Colonic mucosa (tissue), 4 donors: ENCODE data around the gene DEPDC5. TPM values are rescaled to one million over a fixed set of nuclear protein-coding genes. Genes with fewer than 3 reads are reported as not detected.

Source experiments
- DNase-seq: peaks from one replicate; pipeline ENCODE4 v3.0.0-alpha.2; 2020
- H3K27ac ChIP-seq: fragments of 200-600 bp; one replicate; pipeline ENCODE4 v1.8.0; 2021
- H3K27me3 ChIP-seq: fragments of 200-600 bp; one replicate; pipeline ENCODE4 v1.8.0; 2021
- H3K36me3 ChIP-seq: fragments of 200-600 bp; one replicate; pipeline ENCODE4 v1.8.0; 2021
- H3K4me1 ChIP-seq: fragments of 200-600 bp; one replicate; pipeline ENCODE4 v1.8.0; 2021; ENCODE audit warnings: mild to moderate bottlenecking
- H3K4me3 ChIP-seq: fragments of 200-600 bp; one replicate; pipeline ENCODE4 v1.8.0; 2021
- H3K9ac ChIP-seq, 2 donors: one replicate each; pipeline ENCODE4 v1.7.0; 2013; ENCODE audit warnings: control low read depth in 2 of 2, low read depth in 2 of 2, low read length in 2 of 2
- H3K9me3 ChIP-seq: fragments of 200-600 bp; one replicate; pipeline ENCODE4 v1.8.0; 2021
- intact Hi-C: fragments of 100-400 bp; cut with DNase I; formaldehyde crosslinking; loops from one replicate; pipeline ENCODE4 v1.14.1; 2022
- total RNA-seq, 2 donors: library from RNA; stranded (reverse); fragmentation: NEBNext Ultra II Directional in 1 of 2; extraction: Animal tissue kit (Norgen Biotek cat#: 25700) in 1 of 2; gene quantifications; one replicate each; pipeline ENCODE4 v1.2.1, GENCODE V29; 2021
- TF ChIP-seq, protein P1 (sequence below): fragments of 200-600 bp; IDR thresholded peaks from one replicate; pipeline ENCODE4 v1.8.0; 2022; ENCODE audit warnings: antibody characterized with exemption, mild to moderate bottlenecking
- donor health status: healthy.
- donor health status: DM: no; HTN: no; CAD: no.
- donor health status: DM: no; HTN: no; CAD: no.

DEPDC5 gene
- total RNA-seq, 2 donors from 2014 or later = 24.6 to 52.7 TPM

- H3K27ac ChIP-seq = no peak overlapping the region
- H3K36me3 ChIP-seq = no peaks in the 10 kb centered on the region
- no peak overlapping the region for H3K9ac ChIP-seq
Measured at GRCh38 chr22:31901388-31902137, 147.7 kb downstream of the DEPDC5 start.

GRCh38 chr22:31904651-31905050, 150.8 kb downstream of the DEPDC5 start:
- Histone ChIP-seq H3K36me3 (no peaks in the 10 kb centered on the region), H3K4me3 (no peak overlapping the region), H3K9ac (no peak overlapping the region), H3K4me1 (no peaks in the 10 kb centered on the region), H3K9me3 (no peaks in the 10 kb centered on the region), H3K27me3 (no peaks in the 10 kb centered on the region), H3K27ac (no peak overlapping the region)
- no peak for DNase-seq
- TF ChIP-seq, protein P1, sequence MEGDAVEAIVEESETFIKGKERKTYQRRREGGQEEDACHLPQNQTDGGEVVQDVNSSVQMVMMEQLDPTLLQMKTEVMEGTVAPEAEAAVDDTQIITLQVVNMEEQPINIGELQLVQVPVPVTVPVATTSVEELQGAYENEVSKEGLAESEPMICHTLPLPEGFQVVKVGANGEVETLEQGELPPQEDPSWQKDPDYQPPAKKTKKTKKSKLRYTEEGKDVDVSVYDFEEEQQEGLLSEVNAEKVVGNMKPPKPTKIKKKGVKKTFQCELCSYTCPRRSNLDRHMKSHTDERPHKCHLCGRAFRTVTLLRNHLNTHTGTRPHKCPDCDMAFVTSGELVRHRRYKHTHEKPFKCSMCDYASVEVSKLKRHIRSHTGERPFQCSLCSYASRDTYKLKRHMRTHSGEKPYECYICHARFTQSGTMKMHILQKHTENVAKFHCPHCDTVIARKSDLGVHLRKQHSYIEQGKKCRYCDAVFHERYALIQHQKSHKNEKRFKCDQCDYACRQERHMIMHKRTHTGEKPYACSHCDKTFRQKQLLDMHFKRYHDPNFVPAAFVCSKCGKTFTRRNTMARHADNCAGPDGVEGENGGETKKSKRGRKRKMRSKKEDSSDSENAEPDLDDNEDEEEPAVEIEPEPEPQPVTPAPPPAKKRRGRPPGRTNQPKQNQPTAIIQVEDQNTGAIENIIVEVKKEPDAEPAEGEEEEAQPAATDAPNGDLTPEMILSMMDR = no peak
- intact Hi-C loops = no loop called here

More at GRCh38 chr22:31901388-31902137, 147.7 kb downstream of the DEPDC5 start:
- intact Hi-C loops = no loop called here
- no peak for DNase-seq
- Histone ChIP-seq H3K9me3 (no peaks in the 10 kb centered on the region), H3K27me3 (no peaks in the 10 kb centered on the region), H3K4me1 (no peaks in the 10 kb centered on the region), H3K4me3 (no peak overlapping the region)
- TF ChIP-seq, protein P1 = no peak

DNA sequence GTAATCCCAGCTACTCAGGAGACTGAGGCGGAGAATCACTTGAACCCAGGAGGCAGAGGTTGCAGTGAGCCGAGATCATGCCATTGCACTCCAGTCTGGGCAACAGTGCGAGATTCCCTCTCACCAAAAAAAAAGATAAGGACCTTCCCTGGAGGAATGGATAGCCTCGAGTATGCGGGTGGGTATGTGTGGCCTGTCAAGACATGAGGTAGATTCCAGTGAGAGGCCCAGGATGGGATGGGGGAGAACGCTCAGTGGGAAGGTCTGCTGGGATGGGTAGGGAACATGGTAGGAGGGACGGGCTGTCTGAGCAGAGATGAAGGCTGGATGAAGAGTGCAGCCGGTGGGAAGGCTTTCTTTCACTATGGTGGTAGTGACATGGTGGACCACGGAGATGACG, 151.5 kb downstream of the DEPDC5 start:
- no peaks in the 10 kb centered on the region for H3K9me3 ChIP-seq
- intact Hi-C loops = no loop called here
- H3K27me3 ChIP-seq = no peaks in the 10 kb centered on the region
- no peaks in the 10 kb centered on the region for H3K36me3 ChIP-seq
- H3K4me1 ChIP-seq = no peaks in the 10 kb centered on the region
- no peak overlapping the region for H3K9ac ChIP-seq
- DNase-seq = no peak
- no peak overlapping the region for H3K27ac ChIP-seq
- TF ChIP-seq, protein P1 = no peak
- H3K4me3 ChIP-seq = no peak overlapping the region

- Histone ChIP-seq H3K27me3 (no peaks in the 10 kb centered on the region), H3K4me1 (no peaks in the 10 kb centered on the region), H3K4me3 (no peak overlapping the region), H3K36me3 (no peaks in the 10 kb centered on the region), H3K27ac (no peak overlapping the region), H3K9ac (no peak overlapping the region), H3K9me3 (no peaks in the 10 kb centered on the region)
- no peak for DNase-seq
- intact Hi-C loops = no loop called here
- TF ChIP-seq, protein P1 = no peak
Measured at GRCh38 chr22:31906086-31906485, 152.3 kb downstream of the DEPDC5 start.

- H3K36me3 ChIP-seq = no peaks in the 10 kb centered on the region
- H3K4me3 ChIP-seq = no peak overlapping the region
- DNase-seq = no peak
- H3K9me3 ChIP-seq = no peaks in the 10 kb centered on the region
- H3K4me1 ChIP-seq = no peaks in the 10 kb centered on the region
- H3K27me3 ChIP-seq = no peaks in the 10 kb centered on the region
- no peak overlapping the region for H3K27ac ChIP-seq
- H3K9ac ChIP-seq = no peak overlapping the region
- intact Hi-C loops = no loop called here
- TF ChIP-seq, protein P1 = no peak
Measured at GRCh38 chr22:31906569-31906968, 152.8 kb downstream of the DEPDC5 start.
